HepG2 (cell line): ENCODE data around the gene SYCP2L. TPM values are rescaled to one million over a fixed set of nuclear protein-coding genes. Genes with fewer than 3 reads are reported as not detected.

Source experiments
- ARNTL ChIP-seq: sonication (generic); formaldehyde crosslinking; IDR thresholded peaks from 2 replicates; pipeline ENCODE4 v1.4.0; 2020; ENCODE audit warnings: mild to moderate bottlenecking, missing genetic modification reagents
- FOXA1 ChIP-seq, 2 experiments: fragments of 450-650 bp in 1 of 2; sonication (generic) in 1 of 2; formaldehyde crosslinking in 1 of 2; IDR thresholded peaks; 2 replicates each; pipeline versions ENCODE4 v1.4.0 to v1.6.1; 2016 to 2020; ENCODE audit warnings: missing genetic modification reagents in 1 of 2
- GATAD1 ChIP-seq: IDR thresholded peaks from 2 replicates; pipeline ENCODE4 v1.6.1; 2016; ENCODE audit warnings: missing genetic modification reagents, missing compliant biosample characterization
- GLI4 ChIP-seq: sonication (generic); formaldehyde crosslinking; IDR thresholded peaks from 2 replicates; pipeline ENCODE4 v1.5.1; 2020; ENCODE audit warnings: missing genetic modification reagents, mild to moderate bottlenecking, moderate library complexity, borderline replicate concordance
- HDAC6 ChIP-seq: fragments of 200-600 bp; sonication (generic); IDR thresholded peaks from 2 replicates; pipeline ENCODE4 v1.7.0; 2017; ENCODE audit warnings: mild to moderate bottlenecking, antibody characterized with exemption, low read length, low read depth
- HNF4A ChIP-seq: sonication (generic); formaldehyde crosslinking; IDR thresholded peaks from 2 replicates; pipeline ENCODE4 v1.4.0; 2020; ENCODE audit warnings: missing genetic modification reagents
- HNF4G ChIP-seq, 2 experiments: sonication (generic) in 1 of 2; formaldehyde crosslinking in 1 of 2; IDR thresholded peaks; 2 replicates each; pipeline versions ENCODE4 v1.4.0 to v1.6.1; 2011 to 2020; ENCODE audit warnings: borderline replicate concordance in 2 of 2, low read depth in 2 of 2, mild to moderate bottlenecking in 2 of 2, low read length in 1 of 2, missing genetic modification reagents in 1 of 2, moderate library complexity in 1 of 2
- HOMEZ ChIP-seq: IDR thresholded peaks from 2 replicates; pipeline ENCODE4 v1.6.1; 2016; ENCODE audit warnings: low read depth
- JUND ChIP-seq: sonication (generic); formaldehyde crosslinking; IDR thresholded peaks from 2 replicates; pipeline ENCODE4 v1.8.0; 2022; ENCODE audit warnings: mild to moderate bottlenecking, missing genetic modification reagents
- NFIC ChIP-seq: IDR thresholded peaks from 2 replicates; pipeline ENCODE4 v1.6.1; 2012; ENCODE audit warnings: mild to moderate bottlenecking, low read length, inconsistent platforms
- NR0B2 ChIP-seq: sonication (generic); formaldehyde crosslinking; IDR thresholded peaks from 2 replicates; pipeline ENCODE4 v1.4.0; 2020; ENCODE audit warnings: mild to moderate bottlenecking, missing genetic modification reagents
- RBM22 ChIP-seq: fragments of 200-400 bp; formaldehyde crosslinking; optimal IDR thresholded peaks from 2 replicates; pipeline ENCODE3; 2017; ENCODE audit warnings: mild to moderate bottlenecking, low read length, moderate library complexity
- SMAD1 ChIP-seq: sonication (generic); formaldehyde crosslinking; IDR thresholded peaks from 2 replicates; pipeline ENCODE4 v1.4.0; 2020; ENCODE audit warnings: missing genetic modification reagents, low read depth, mild to moderate bottlenecking, borderline replicate concordance
- SRY ChIP-seq: sonication (generic); formaldehyde crosslinking; IDR thresholded peaks from 2 replicates; pipeline ENCODE4 v1.8.0; 2022; ENCODE audit warnings: mild to moderate bottlenecking, missing genetic modification reagents
- SSRP1 ChIP-seq: IDR thresholded peaks from 2 replicates; pipeline ENCODE4 v1.6.1; 2016; ENCODE audit warnings: control low read depth
- TBL1XR1 ChIP-seq: fragments of 150-350 bp; IDR thresholded peaks from 2 replicates; pipeline ENCODE4 v1.6.1; 2014; ENCODE audit warnings: borderline replicate concordance, low read length; ENCODE audit not compliant: partially characterized antibody
- TMF1 ChIP-seq: sonication (generic); formaldehyde crosslinking; IDR thresholded peaks from 2 replicates; pipeline ENCODE4 v1.8.1; 2022; ENCODE audit warnings: low read depth, missing genetic modification reagents
- ZBTB20 ChIP-seq: sonication (generic); formaldehyde crosslinking; IDR thresholded peaks from 2 replicates; pipeline ENCODE4 v1.8.1; 2023; ENCODE audit warnings: missing genetic modification reagents, low read depth, mild to moderate bottlenecking, borderline replicate concordance
- ZFY ChIP-seq: sonication (generic); formaldehyde crosslinking; IDR thresholded peaks from 2 replicates; pipeline ENCODE4 v1.4.0; 2020; ENCODE audit warnings: missing genetic modification reagents
- ZNF10 ChIP-seq: sonication (generic); formaldehyde crosslinking; IDR thresholded peaks from 2 replicates; pipeline ENCODE4 v1.4.0; 2020; ENCODE audit warnings: mild to moderate bottlenecking, low read depth, missing genetic modification reagents, borderline replicate concordance
- ZNF354B ChIP-seq: sonication (generic); formaldehyde crosslinking; IDR thresholded peaks from 2 replicates; pipeline ENCODE4 v1.8.0; 2022; ENCODE audit warnings: mild to moderate bottlenecking, missing genetic modification reagents
- ZNF441 ChIP-seq: sonication (generic); formaldehyde crosslinking; IDR thresholded peaks from 2 replicates; pipeline ENCODE4 v1.7.0; 2021; ENCODE audit warnings: missing genetic modification reagents, borderline replicate concordance
- ZNF607 ChIP-seq: sonication (generic); formaldehyde crosslinking; IDR thresholded peaks from 2 replicates; pipeline ENCODE4 v1.5.1; 2020; ENCODE audit warnings: missing genetic modification reagents, mild to moderate bottlenecking, borderline replicate concordance
- ZSCAN30 ChIP-seq: sonication (generic); formaldehyde crosslinking; IDR thresholded peaks from 2 replicates; pipeline ENCODE4 v1.5.0; 2020; ENCODE audit warnings: mild to moderate bottlenecking, missing genetic modification reagents
- polyA plus RNA-seq, 8 experiments: library from polyadenylated mRNA; depleted of rRNA in 3 of 8; stranded (reverse) in 7 of 8; unstranded in 1 of 8; fragments of >200 nt; fragmentation: Illumina TruSeq in 4 of 8; extraction: Trizol in 4 of 8; gene quantifications; 2 replicates each; pipeline versions ENCODE4 v1.2.1 to v1.2.3, GENCODE V29; 2011 to 2016; ENCODE audit warnings: low read depth in 4 of 8, missing spikeins in 1 of 8, mixed read lengths in 1 of 8; ENCODE audit not compliant: insufficient read depth in 1 of 8
- total RNA-seq, 5 experiments: library from RNA; depleted of rRNA; stranded (reverse); fragments of >200 nt; fragmentation: Illumina TruSeq; extraction: Trizol; gene quantifications; 2 replicates each; pipeline ENCODE4 v1.2.3, GENCODE V29; 2016; ENCODE audit warnings: low read depth in 1 of 5
- TF ChIP-seq, protein P1 (sequence below): sonication (generic); formaldehyde crosslinking; IDR thresholded peaks from 2 replicates; pipeline ENCODE4 v1.5.1; 2020; ENCODE audit warnings: mild to moderate bottlenecking, missing genetic modification reagents

The SYCP2L gene
- total and polyA plus RNA-seq, 2 of the 13 experiments (the other 11 are each of a cell fraction or from before 2014, with no cell fraction given), result 0.22 to 0.54 TPM

DNA sequence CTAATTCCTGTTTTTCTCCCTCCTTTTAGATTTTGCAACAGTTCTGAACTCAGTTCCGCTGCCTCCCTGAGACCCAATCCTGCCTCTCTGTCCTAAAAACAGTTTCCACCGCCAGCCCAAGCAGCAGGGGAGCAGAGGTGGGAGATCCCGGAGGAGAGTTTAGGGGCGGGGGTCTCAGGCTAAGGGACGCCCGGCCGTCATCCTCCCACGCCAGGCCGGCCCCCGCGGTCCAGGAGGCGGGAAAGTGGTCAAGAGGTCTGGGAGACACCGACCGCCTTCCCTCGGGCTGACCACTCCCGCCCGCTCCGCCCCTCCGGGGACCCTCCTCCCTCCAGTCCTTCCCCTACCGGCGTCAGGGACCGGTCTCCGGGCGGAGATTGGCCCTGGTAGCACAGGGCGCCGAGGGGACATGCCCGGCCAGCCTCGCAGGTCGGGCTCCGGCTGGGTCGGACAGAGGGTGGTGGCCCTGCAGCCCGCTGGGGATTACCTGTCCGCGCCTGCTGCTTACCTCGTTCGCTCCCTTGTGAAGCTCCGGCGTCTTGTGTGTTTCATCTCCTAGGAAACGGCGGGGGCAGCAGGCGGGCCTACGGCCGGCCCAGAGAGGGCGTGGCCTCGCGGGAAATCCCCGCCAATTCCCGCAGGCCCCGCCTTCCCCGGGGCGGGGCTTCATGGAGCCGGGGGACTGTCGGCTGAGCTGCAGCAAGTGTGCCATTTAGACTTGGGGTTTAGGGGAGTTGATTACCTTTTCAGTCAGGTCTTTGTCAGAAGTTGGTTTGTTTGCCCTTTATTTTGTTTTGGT, 48.7 kb upstream of the SYCP2L start, which contains the start of gene MAK (continued):
- 0 out of 2 replicates have a peak, but pooled peaks have one; percentile 8 for TF ChIP-seq HNF4G (IDR thresholded peaks at IDR 0.05; ENCODE audit: borderline replicate concordance, low read depth, low read length)
- no peak for TF ChIP-seq HNF4G (CRISPR knock-in tag; IDR thresholded peaks at IDR 0.05; ENCODE audit: borderline replicate concordance, low read depth)
- TF ChIP-seq NFIC, result no peak
- TF ChIP-seq ZFY (CRISPR knock-in tag), result no peak; the same call in 1 of the 2 replicates
- TF ChIP-seq ZSCAN30 (CRISPR knock-in tag), result no peak
- TF ChIP-seq JUND, result no peak
- TF ChIP-seq SRY (CRISPR knock-in tag), result no peak
- TF ChIP-seq, protein P1, sequence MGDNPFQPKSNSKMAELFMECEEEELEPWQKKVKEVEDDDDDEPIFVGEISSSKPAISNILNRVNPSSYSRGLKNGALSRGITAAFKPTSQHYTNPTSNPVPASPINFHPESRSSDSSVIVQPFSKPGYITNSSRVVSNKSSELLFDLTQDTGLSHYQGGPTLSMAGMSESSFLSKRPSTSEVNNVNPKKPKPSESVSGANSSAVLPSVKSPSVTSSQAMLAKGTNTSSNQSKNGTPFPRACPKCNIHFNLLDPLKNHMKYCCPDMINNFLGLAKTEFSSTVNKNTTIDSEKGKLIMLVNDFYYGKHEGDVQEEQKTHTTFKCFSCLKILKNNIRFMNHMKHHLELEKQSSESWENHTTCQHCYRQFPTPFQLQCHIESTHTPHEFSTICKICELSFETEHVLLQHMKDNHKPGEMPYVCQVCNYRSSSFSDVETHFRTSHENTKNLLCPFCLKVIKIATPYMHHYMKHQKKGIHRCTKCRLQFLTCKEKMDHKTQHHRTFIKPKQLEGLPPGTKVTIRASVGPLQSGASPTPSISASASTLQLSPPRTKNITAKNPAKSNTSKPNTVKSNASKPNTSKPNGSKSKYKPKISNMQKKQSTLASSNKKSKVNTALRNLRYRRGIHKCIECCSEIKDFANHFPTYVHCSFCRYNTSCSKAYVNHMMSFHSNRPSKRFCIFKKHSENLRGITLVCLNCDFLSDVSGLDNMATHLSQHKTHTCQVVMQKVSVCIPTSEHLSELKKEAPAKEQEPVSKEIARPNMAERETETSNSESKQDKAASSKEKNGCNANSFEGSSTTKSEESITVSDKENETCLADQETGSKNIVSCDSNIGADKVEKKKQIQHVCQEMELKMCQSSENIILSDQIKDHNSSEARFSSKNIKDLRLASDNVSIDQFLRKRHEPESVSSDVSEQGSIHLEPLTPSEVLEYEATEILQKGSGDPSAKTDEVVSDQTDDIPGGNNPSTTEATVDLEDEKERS (CRISPR knock-in tag), result no peak
- no peak for TF ChIP-seq TBL1XR1
- peak; percentile 86; the same call in 1 of the 2 replicates for TF ChIP-seq GLI4 (CRISPR knock-in tag)
- TF ChIP-seq NR0B2, result no peak; the same call in 1 of the 2 replicates
- TF ChIP-seq SMAD1 (CRISPR knock-in tag), result no peak
- TF ChIP-seq SSRP1, result no peak
- TF ChIP-seq RBM22, result no peak
- peak; percentile 15; the same call in 1 of the 2 replicates for TF ChIP-seq HOMEZ (CRISPR knock-in tag)
- no peak; the same call in 1 of the 2 replicates for TF ChIP-seq ARNTL (CRISPR knock-in tag)
- no peak for TF ChIP-seq FOXA1 (IDR thresholded peaks at IDR 0.05)
- TF ChIP-seq FOXA1 (CRISPR knock-in tag; IDR thresholded peaks at IDR 0.05), result 0 out of 2 replicates have a peak, but pooled peaks have one; percentile 22
- TF ChIP-seq GATAD1 (CRISPR knock-in tag), result no peak
- peak; percentile 69; the same call in 1 of the 2 replicates for TF ChIP-seq ZNF607 (CRISPR knock-in tag)
- TF ChIP-seq ZNF10 (CRISPR knock-in tag), result no peak
- TF ChIP-seq ZNF441 (CRISPR knock-in tag), result no peak
- no peak for TF ChIP-seq HDAC6
- TF ChIP-seq ZNF354B (CRISPR knock-in tag), result no peak
- TF ChIP-seq ZBTB20 (CRISPR knock-in tag), result no peak
- no peak for TF ChIP-seq HNF4A (CRISPR knock-in tag)
- no peak for TF ChIP-seq TMF1 (CRISPR knock-in tag)
